GF-D8 (cell line): ENCODE measurements around the gene SCO2.
"Not testable (repeated sequence)": the region's sequence is repeated elsewhere in the genome, so short reads cannot be mapped to it uniquely, and the experiment has no call there.

Experiments used
- DNase-seq: peaks from one replicate; lab custom pipeline; 2025; lab: John Stamatoyannopoulos, UW

The SCO2 gene

DNA sequence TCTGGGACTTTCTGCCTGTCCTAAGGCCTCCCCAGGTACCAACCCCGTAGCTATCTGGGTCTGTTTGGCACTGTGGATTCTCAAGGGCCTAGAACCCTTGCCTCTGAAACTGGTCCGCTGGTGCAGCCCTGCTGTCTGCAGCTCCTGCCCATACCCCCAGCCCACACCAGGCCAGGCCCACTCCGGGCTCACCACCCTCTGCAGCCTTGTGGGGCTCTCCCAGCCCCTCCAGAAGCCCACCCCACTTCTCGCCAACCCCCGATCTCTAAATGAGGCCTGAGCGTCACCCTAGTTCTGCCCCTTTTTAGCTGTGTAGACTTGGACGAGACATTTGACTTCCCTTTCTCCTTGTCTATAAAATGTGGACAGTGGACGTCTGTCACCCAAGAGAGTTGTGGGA, 25.0 kb upstream of the SCO2 start:
- no peak for DNase-seq

DNA sequence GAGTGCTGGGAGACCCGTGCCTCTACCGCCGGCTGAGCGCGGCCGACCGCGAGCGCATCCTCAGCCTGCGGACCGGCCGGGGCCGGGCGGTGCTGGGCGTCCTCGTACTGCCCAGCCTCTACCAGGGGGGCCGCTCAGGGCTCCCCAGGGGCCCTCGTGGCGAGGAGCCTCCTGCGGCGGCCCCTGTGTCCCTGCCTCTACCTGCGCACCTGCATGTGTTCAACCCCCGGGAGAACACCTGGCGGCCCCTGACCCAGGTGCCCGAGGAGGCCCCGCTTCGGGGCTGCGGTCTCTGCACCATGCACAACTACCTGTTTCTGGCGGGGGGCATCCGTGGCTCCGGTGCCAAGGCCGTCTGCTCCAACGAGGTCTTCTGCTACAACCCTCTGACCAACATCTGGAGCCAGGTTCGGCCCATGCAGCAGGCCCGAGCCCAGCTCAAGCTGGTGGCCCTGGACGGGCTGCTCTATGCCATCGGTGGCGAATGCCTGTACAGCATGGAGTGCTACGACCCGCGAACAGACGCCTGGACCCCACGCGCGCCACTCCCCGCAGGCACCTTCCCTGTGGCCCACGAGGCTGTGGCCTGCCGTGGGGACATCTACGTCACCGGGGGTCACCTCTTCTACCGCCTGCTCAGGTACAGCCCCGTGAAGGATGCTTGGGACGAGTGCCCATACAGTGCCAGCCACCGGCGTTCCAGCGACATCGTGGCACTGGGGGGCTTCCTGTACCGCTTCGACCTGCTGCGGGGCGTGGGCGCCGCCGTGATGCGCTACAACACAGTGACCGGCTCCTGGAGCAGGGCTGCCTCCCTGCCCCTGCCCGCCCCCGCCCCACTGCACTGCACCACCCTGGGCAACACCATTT, 23.8 kb upstream of the SCO2 start:
- DNase-seq, result no peak

DNA sequence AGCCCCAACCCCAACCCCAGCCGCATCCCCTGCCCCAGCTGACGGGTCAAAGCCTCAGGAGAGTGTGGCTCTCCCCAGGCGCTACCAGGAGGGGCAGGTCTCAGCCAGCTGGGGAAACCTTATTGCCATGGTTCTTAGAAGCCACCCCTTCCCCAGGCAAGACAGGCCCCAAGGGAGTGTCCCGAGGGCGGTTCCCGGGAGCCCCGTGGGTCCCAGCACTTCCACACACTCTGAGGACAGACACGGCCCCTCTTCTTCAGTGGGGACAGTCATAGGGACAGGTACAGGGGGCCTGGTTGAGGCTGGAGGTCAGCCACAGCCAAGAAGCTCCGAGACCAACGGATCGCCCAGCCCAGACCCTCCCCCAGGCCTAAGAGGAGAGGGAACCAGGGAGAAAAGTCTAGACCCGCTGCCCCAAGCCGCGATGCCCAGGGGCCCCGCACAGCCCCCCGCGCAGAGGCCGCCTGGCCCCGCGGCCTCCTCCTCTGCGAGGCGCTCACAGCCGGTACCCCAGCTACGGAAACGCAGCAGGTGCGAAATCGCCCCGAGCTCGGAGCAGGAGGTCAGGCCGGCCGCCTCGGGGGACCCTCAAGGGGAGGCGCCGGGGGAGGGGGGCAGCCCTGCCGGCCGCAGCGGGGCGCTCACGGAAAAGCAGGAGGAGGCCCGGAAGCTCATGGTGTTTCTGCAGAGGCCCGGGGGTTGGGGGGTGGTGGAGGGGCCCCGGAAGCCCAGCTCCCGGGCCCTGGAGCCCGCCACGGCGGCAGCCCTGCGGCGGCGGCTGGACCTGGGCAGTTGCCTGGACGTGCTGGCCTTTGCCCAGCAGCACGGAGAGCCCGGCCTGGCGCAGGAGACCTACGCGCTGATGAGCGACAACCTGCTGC, 22.9 kb upstream of the SCO2 start:
- peak; percentile 0 for DNase-seq

DNA sequence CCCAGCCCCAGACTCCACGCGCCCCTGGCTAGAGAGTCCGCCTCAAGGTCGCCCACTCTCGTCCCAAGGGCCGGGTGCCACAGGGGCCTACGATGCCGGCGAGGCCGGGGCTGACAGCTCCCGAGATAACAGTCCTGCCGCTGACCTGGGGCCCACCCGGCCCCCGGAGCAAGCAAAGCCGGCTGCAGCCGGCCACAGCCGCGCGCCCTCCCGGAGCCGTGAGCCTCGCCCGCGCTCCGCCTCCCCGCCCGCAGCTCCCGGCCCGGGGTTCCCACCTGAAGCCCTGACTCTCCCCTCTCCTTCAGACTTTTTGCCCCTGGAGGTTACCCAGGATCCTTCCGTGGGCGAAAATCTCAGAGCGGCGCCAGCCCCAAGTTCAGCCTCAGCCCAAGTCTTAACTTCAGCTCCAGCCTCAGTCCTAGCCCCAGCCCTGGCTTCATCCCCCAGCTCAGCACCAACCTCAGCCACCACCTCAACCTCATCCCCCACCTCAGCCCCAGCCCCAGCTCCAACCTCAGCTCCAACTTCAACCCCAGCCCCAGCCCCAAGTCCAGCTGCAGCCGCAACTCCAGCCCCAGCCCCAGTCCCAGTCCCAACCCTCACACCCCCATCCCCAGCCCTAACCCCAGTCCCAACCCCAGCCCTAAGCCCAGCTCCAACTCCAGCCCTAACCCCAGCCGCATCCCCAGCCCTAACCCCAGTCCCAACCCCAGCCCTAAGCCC, 22.0 kb upstream of the SCO2 start:
- no peak for DNase-seq

GRCh38 chr22:50546326-50547262, 21.2 kb upstream of the SCO2 start:
- no peak for DNase-seq

DNA sequence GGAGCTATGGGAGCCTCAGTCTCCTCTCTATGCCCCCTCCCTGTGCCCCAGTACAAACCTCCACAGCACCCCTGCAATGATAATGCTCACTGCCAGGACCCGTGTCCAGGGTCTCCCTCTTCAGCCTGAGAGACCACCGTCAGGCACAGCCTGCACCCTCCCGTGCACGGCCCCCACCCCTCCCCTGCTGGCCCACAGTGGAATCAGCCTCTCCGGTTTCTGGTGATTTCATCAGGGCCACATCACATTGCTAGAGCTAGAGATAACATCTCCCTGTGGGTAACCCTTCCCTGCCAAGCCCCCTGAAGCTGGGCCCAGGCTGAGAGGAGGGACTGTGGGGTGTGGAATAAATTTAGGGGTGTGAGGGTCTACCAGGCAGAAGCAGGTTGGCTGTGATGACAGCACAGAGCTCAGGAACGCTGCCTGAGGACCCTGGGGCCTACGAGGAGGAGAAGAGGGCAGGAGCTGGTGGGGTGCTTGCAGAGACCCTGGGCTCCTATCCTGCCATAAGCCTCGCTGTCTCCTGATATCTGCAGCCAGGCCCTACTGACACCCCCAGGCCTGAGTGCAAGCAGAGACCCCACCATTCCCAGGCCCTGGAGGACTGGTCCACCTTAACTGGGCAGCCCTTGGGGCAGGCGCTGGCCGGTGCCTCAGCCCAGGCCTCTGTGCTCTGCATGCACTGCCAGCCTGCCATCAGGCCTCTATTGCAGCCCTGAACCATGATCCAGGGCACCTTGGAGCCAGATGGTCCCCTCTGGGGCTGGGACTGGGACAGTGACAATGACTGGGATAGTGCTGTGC, 20.3 kb upstream of the SCO2 start, which contains the start of gene KLHDC7B:
Gene KLHDC7B, plus strand, starts transcription at position 378 of the 804 bp plus-strand sequence. Its CDS starts 345 bp downstream, at position 723.
- peak; percentile 43 for DNase-seq

DNA sequence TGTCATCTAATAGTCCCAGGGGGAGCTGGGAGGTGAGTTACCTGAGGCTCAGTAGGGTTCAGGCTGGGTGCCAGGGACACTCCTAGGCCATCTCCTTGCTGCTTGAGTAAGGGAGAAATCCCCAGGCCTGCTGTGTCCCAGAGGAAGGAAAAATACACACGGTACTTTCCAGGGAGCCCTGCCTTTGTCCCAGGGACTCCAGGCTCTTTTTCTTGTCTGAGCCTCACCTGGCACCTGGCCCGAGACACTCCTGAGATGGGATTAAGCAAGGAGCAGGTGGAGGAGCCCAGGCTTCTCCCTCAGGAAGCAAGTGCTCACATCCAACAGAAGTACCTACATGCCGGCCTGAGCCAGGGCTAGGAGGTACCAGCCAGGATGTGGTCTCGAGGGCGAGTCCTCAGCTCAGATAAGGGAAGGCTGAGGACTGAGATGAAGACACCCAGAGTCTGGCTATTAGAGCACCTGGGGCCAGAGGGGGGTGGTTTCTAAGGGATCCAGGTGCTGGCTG, 19.4 kb upstream of the SCO2 start:
- DNase-seq, result no peak

- DNase-seq, result peak; percentile 2
Observed at GRCh38 chr22:50544078-50544745, 18.8 kb upstream of the SCO2 start.

GRCh38 chr22:50542416-50542927, 17.1 kb upstream of the SCO2 start:
- DNase-seq, result peak; percentile 31

- peak; percentile 66 for DNase-seq
Observed at GRCh38 chr22:50541667-50542026, 16.2 kb upstream of the SCO2 start.

DNA sequence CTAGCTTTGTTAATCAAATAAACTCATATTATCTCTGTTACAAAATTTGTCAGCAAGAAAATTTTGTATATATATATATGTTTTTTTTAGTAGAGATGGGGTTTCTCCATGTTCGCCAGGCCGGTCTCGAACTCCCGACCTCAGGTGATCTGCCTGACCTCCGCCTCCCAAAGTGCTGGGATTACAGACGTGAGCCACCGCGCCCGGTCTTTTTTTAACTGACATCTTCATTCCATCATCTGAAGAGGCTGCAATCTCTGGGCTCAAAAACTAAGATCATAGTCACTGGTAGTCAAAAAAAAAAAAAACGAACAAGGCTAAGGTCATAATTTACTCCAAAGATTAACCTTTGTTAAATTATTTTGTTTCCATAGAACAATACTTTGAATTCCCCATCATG, 15.0 kb upstream of the SCO2 start:
- no peak for DNase-seq

- no peak for DNase-seq
Observed at GRCh38 chr22:50537765-50538164, 12.4 kb upstream of the SCO2 start.

GRCh38 chr22:50536226-50536625, 10.8 kb upstream of the SCO2 start:
- no peak for DNase-seq

- no peak for DNase-seq
Observed at GRCh38 chr22:50535113-50535512, 9.7 kb upstream of the SCO2 start.

GRCh38 chr22:50533856-50534711, 8.7 kb upstream of the SCO2 start:
- DNase-seq, result not testable (repeated sequence)

- DNase-seq, result no peak
Observed at GRCh38 chr22:50532824-50533796, 7.7 kb upstream of the SCO2 start.
